KBM-7 (cell line): ENCODE measurements around the gene PREX1.
A peak's percentile ranks its signal among the peaks of the same experiment; 100 is the strongest.
"Not testable (repeated sequence)": the region's sequence is repeated elsewhere in the genome, so short reads cannot be mapped to it uniquely, and the experiment has no call there.

ENCODE experiments used
- DNase-seq: peaks from one replicate; pipeline ENCODE4 v3.0.0-alpha.2; 2015
- in situ Hi-C: fragments of 300-500 bp; cut with MboI; formaldehyde crosslinking; loops from 2 replicates; pipeline ENCODE4 v1.14.3; 2020; ENCODE audit warnings: low sequenced_read_pairs, low pct_unique_long_range_greater_than_20kb, mixed read lengths

The PREX1 gene

DNA sequence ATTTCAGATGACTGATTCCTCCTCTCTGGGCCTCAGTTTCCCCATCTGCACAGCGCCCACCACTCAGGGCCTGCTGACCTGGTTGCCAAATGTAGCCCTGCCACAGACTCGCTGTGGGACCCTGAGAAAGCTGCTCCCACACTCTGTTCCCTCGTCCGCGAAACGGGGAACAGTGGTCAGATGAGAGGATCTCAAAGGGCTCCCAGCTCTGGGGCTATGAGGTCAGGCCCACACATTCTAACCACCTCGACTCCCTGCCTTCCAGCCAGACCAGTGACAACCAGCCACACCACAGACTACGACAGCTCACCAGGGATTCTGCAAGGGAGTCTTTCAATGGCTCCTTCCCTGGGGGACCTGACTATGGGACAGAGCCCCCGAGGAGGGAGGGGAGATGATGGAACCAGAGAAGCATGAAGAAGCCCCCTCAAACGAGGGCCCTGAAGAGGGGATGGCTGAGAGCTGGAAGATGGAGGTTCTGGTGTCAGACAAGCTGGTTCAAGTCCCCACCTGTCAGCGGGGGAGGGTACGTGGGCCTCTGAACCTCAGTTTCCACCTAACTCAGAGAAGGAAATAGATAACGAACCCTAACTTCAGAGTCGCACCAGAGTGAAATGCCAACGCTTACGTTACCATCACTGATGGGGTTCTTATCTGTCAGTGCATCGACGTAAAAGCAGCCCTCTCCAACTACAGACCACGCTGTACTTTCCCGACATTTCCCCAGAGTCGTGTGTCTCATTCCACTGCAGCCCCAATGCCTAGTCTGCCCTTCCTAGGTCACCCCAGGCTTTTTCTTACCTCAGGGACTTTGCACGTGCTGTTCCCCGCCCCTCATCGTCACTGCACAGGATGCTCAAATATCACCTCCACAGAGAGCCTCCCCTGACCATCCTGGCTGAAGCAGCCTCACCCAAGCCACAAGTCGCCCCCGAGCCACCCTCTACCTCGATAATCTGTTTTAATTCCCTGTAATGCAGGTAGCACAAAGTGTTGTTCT is 60.5 kb downstream of the PREX1 start:
- no peak for DNase-seq
- in situ Hi-C loops, result no loop called here

DNA sequence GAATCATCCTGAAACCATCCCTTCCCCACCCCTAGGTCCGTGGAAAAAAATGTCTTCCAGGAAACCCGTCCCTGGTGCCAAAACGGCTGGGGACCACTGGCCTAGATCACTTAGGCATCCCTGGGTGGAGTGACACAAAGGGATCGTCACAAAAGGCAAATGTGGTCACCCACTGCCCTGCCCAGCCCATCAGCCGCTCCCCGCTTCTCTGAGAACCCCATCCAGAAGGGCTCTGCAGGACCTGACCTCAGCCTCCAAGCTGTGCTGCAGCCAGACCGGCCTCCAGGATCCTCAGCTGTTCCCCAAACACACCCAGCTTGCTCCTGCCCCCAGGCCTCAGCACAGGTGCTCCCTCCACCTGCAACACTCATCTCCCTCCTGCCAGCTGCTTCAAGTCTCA is 61.6 kb downstream of the PREX1 start:
- in situ Hi-C loops, result no loop called here
- no peak for DNase-seq

DNA sequence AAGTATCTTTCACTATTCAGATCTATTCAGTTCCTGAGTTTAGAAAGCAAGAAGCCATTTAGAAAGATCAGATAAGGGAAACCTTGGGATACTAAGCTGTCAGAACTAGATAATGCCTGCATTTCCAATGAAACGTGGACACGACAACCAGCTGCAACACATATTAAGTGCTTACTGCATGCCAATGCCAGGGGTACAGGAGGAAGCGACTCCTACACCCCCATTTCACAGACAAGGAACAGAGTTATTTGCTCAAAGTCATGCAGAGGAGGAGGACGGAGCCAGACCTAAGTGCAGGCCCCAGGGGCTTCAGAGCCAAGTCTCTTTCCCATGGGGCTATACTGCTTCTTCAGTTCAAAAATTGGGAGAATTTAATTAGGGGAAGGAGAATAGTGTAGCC is 62.4 kb downstream of the PREX1 start:
- DNase-seq, result no peak
- in situ Hi-C loops, result no loop called here

GRCh38 chr20:48763216-48763914 is 64.4 kb downstream of the PREX1 start:
- no peak for DNase-seq
- in situ Hi-C loops, result no loop called here

- in situ Hi-C loops, result no loop called here
- DNase-seq, result no peak
Observed at GRCh38 chr20:48761874-48762273, 65.9 kb downstream of the PREX1 start.

- peak; percentile 56 for DNase-seq
- in situ Hi-C loops, result no loop called here
Observed at GRCh38 chr20:48761023-48761785, 66.6 kb downstream of the PREX1 start.

DNA sequence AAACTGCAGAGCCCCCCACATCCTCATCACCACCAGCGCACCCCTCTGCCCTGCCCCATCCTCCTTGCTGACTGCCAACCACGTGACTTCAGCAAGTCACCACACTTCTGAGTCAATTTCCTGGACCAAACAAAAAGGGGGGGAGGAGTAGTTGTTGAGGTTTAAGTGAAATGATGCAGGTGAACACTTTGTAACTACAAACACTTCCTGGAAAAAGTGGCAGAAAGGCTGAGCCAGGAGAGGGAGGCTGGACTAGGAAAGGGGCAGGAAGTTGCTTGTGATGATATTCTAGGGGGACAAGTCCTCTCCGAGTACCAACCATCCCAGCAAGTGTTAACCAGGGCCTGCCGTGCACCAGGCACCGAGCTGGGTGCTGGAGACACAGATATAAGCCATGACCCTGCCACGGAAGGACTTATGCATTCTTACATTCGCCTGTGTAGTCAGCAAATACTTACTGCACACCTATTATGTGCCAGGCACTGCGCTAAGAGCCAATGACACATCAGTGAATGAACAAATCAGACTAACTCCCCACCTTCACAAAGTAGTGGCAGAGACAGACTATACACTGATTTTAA is 67.3 kb downstream of the PREX1 start:
- peak; percentile 66 for DNase-seq
- in situ Hi-C loops, result no loop called here

GRCh38 chr20:48759631-48760245 is 68.1 kb downstream of the PREX1 start:
- in situ Hi-C loops, result no loop called here
- no peak for DNase-seq

DNA sequence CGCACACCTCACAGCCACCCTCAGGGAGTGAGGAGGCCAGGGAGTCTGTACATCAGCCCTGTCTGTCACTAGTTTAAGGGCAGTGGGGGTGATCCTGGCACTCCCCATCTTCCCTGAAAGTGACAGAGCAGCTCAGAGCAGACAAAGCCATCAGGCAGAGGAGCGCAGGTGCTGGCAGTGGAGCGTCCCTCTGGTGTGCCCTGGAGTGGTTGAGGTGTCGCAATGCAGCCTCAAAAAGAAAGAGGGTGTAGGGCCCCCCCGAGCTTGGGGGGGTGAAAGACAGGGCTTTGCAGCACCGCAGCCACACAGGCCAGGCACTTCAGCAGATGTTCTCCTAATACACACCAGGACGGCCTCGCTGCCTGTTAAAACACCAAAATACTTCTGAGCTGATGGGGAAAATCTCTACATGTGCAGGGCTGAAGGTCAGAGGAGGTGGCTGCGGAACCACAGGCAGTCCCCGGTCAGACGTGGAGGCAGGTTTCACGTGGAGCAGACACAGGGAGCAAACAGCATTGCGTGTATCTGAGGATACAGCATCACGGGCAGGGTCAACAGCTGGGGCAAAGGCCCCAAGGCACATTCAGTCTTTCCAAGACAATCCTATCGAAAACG is 69.5 kb downstream of the PREX1 start:
- in situ Hi-C loops, result no loop called here
- no peak for DNase-seq

- in situ Hi-C loops, DNase-seq: not testable (repeated sequence)
Observed at GRCh38 chr20:48756774-48757173, 71.0 kb downstream of the PREX1 start.

DNA sequence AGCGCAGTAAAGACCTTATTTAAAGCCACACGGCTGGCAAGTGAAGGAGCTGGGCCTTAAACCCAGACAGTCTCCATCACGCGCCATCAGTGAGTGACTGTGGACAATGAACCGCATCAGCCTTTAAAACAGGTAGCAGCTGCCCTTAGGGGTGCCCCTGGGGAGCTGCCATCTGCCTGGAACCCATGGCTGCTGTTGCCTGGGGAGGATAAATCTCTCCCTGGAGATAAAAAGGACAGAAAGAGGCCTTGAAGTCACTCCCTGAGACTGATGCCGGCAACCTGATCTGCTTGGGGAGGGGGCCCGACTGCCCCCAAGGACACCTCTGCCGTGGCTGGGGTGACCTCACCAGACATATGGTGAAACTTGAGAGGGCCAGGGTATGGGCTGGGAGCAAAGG is 73.5 kb downstream of the PREX1 start:
- in situ Hi-C loops, result no loop called here

GRCh38 chr20:48752963-48753362 is 74.8 kb downstream of the PREX1 start:
- no peak for DNase-seq
- in situ Hi-C loops, result no loop called here

More for the DNA sequence above, 73.5 kb downstream of the PREX1 start:
- no peak for DNase-seq

DNA sequence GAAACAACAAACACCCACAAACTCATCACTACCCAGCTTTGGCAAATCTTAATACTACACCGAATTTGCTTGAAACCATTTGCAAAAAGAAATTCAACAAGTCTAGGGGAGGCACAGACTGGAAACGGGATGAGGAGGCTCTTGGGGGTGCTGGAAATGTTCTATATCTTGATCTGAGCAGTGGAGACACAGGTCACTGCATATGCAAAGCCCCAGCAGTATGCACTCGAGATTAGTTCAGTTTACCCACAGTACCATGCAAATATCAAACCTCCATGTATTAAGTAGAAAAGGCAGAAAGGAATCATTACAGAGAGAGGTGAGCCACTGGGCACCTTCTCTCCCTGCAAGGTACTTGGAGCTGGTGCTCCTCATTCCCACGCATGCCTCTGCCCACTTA is 75.9 kb downstream of the PREX1 start:
- no peak for DNase-seq
- in situ Hi-C loops, result no loop called here

- in situ Hi-C loops, result no loop called here
- DNase-seq, result peak; percentile 74
Observed at GRCh38 chr20:48750941-48751635, 76.7 kb downstream of the PREX1 start.

GRCh38 chr20:48750376-48750775 is 77.4 kb downstream of the PREX1 start:
- in situ Hi-C loops, result no loop called here
- no peak for DNase-seq

DNA sequence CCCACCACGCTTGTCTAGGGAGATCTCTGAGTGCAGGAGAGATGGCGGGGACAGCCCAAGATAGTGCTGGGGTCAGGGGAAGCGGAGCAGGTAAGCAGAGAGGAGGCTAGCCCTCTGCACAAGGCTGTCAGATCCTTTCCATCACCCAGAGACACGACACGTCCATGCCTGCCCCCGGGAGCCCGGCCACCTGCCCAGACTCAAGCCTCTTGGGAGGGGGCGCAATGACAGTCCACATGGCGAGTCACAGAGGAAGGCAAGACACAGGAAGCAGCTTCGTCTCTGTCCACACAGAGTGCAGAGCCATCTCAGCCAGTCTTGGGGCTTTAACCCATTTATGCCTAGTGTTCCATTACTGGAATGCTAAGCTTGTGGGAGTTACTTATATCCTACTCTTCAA is 78.4 kb downstream of the PREX1 start:
- in situ Hi-C loops, result no loop called here
- DNase-seq, result no peak

DNA sequence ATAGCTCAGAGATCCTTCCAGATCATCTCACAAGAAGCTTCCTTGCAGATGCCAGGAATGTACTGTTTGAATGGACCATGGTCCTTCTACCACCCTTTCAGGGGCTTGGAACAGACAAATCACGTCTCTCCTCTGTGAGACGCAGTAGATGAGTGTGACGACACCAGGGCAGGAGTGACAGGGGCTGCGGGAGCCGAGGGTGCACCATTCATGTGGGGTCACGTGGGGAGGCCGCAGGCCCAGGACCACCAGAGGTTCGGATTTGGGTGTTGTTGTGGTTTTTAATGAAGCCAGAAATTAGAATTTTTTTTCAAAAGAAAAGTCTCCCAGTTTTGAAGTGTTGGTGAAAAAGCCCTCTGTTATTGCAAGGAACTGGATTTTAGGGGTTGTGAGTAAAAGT is 79.2 kb downstream of the PREX1 start:
- no peak for DNase-seq
- in situ Hi-C loops, result no loop called here

DNA sequence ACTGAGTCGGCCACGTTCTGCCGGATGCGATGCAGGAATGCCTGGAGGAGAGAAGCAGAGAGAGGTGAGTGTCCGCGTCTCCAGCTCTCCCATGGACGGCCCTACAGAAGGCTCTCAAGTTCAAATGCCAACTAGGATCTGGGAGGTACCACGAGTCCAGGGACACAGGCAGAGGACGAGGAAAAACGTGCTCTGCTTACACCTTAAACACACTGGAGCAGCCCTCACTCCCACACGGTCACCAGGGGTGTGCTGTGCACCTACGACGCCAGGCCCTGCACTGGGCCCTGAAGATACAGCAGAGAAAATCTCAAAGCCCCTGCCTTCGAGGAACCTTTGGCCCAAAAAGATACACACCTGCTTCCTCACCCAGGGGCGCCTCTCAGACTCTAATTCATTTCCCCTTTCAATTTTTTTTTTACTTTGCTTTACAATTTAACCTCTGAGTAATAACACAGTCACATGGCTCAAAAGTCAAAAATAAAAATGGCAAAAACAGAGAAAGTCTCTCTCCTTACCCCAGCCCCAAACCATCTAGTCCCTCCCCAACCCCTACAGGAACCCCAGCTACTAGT is 79.9 kb downstream of the PREX1 start:
- DNase-seq, result no peak
- in situ Hi-C loops, result no loop called here
